Nucleus accumbens (tissue), 56 donors: Measurements from ENCODE around the gene IRX1.

Source experiments
- DNase-seq, 56 donors: peaks; one replicate each; lab custom pipeline; 2025; lab: John Stamatoyannopoulos, UW

The IRX1 gene

GRCh38 chr5:3595006-3595961, at the start of gene IRX1:
IRX1 (plus strand) TSS chr5:3595832; CDS start chr5:3596106, 274 bp downstream.
- peak in 19 of 56 donors; percentile 15 to 66 (median 34) for DNase-seq

- DNase-seq, result no peak
Measured at GRCh38 chr5:3546028-3546427, 49.6 kb upstream of the IRX1 start.

GRCh38 chr5:3564116-3564515, 31.5 kb upstream of the IRX1 start:
- DNase-seq, result no peak

- no peak for DNase-seq
Measured at GRCh38 chr5:3564827-3565518, 30.7 kb upstream of the IRX1 start.

- no peak for DNase-seq
Measured at GRCh38 chr5:3584724-3585531, 10.7 kb upstream of the IRX1 start.

- DNase-seq, result no peak
Measured at GRCh38 chr5:3590161-3590966, 5.3 kb upstream of the IRX1 start.

- DNase-seq, result no peak
Measured at GRCh38 chr5:3590967-3591900, 4.4 kb upstream of the IRX1 start.

- DNase-seq, result no peak
Measured at GRCh38 chr5:3592298-3592697, 3.3 kb upstream of the IRX1 start.

- peak in 1 of 56 donors; percentile 46 for DNase-seq
Measured at GRCh38 chr5:3593771-3594509, 1.7 kb upstream of the IRX1 start.

- peak in 2 of 56 donors; percentile 45 to 54 for DNase-seq
Measured at GRCh38 chr5:3594510-3595005, 1.1 kb upstream of the IRX1 start.

GRCh38 chr5:3596261-3596825, 711 bp downstream of the IRX1 start:
- no peak for DNase-seq

- DNase-seq, result no peak
Measured at GRCh38 chr5:3596857-3597166, 1.2 kb downstream of the IRX1 start.

- DNase-seq, result peak in 1 of 56 donors; percentile 15
Measured at GRCh38 chr5:3597167-3598007, 1.8 kb downstream of the IRX1 start.

GRCh38 chr5:3598207-3598606, 2.6 kb downstream of the IRX1 start:
- no peak for DNase-seq

GRCh38 chr5:3598769-3599211, 3.2 kb downstream of the IRX1 start:
- no peak for DNase-seq

GRCh38 chr5:3599226-3600105, 3.8 kb downstream of the IRX1 start:
- DNase-seq, result no peak
